ENCODE results near the gene PLN.

PLN gene

DNA sequence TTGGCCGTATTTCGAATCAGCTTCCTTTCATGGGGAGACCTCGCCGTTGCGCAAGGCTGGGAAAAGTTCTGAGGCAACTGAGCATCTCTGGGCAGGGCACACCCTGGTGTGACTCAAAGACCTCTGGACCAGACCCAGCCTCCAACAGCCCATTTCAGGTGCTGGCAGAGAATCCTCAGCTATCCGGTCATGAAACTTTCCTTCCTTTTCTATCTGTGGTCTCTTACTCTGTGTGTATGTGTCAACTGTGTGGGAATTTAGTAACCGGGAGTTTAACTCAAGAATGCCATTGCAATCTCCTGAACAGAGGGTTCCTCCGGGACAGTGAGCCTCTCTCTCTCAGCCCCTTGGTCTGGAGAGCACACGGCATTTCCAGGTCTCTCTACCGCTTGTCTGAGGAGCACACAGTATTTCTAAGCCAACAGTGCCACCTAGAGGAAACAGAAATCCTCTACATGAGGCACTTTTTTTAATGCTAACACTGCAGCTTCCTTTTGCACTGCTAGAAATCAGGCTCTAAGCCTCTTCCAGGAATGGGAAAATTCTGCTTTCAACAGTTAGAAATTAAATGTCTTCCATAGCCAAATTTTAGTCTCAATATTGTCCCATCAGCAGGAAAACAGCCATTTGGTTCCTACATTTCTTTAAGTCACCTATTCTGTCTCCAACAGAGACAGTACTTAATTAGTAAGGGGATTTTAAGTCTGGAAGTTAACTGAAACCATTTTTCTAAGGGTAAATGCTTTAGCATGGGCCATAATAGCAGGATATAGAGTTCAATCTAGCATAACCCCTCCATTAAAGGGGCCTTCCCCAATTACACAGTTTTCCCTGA, 32.7 kb downstream of the PLN start:
- peak in 1 of 2 donors; percentile 7 for DNase-seq

DNA sequence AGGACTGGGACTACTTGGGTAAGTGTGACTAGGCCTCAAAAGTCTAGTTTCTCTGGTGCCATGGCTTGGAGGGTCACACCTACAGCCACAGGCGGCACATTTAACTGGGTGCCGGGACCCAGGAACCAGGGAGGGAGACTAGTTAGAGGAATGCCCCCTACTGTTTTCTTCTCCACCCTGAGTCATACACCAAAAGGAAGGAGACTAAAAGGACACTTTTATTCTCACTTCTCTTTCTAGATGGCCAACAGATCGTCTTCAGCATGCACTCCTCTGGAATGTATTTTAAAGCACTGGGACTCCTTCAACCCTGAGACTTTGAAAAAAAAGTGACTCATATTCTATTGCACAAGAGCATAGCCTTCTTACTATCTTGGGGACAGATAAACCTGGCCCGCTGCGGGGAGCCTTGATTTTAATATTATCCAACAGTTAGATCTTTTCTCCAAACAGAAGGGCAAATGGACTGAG, 33.4 kb downstream of the PLN start:
- no peak for DNase-seq

DNA sequence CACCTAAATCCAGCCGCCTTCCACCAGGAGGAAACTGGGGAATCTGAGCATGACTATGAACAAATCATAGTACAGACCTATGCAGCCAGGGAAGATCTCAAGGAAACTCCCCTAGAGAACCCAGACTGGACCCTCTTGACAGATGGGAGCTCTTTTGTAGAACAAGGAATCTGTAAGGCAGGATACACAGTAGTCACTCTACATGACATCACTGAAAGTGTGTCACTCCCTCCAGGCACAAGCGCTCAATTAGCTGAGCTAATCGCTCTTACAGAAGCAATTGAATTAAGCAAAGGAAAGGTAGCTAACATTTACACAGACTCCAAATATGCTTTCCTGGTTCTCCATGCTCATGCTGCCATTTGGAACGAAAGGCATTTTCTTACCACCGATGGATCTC, 36.8 kb downstream of the PLN start:
- no peak for DNase-seq

DNA sequence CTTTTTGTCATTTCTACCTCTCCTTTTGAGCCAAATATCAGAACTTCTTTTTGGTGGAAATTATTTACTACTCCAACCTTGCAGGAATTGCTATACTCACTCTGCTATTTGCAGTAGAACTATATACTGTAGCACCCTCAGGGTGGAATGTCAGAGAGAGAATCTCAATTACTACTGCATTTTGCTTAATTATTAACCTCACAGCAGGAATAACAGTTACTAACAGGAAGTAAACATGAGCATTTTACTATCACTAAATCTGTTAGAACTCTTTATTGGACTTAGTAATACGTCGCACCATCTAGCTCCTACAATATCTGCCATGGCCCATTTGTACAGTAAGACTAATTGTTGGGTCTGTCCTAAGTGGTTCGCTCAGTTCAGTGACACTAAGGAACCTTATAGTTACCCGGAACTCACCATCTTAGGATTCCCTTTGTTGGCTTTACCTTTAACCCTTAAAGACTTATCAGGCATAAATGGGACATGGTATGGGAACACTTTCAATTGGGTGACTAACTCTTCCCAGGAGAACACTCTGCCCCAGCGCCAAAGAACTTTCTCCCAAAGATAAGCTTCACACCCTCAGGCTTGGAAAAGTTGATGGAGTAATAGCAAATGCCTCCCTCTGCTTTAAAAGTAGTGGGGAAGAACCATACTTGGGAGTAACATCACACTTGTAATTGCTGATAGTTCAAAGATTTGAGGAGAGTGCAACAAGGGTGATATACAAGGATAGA, 38.8 kb downstream of the PLN start:
- DNase-seq: no peak

DNA sequence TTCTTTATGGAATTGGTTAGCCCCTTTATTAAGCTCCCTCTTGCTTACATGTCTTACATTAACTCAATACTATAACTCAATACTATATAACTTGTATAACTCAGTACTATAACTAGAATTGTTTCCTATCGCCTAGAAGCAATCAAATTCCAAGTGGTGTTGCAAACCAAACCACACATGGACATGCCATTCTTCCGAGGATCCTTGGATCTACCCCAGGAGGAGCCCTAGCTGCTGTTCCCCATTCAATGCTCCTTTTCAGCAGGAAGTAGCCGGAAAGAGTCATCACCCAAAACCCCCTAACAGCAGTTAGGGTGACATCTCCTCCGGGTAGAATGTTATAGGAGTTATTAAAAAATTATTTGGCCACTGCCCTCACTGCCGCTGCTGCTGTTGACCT, 40.5 kb downstream of the PLN start:
- DNase-seq: no peak

DNA sequence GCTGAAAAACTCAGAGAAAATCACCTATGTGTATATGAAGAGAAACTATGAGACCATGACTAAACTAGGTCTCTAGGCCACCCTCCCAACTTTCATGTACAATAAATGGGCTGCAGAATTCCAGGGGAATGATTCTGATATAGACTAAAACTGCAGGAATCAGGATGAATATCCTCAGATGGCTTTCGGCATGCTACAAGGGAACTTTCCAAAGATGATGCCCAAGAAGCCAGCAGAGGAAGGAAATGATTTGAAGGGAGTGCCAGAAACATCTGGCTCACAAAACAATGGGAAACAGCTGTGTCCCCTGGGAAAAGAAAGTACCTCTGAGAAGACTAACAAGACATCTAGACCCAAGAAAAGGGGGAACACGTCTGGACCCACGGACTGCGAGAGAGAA, 41.1 kb downstream of the PLN start:
- DNase-seq: no peak

DNA sequence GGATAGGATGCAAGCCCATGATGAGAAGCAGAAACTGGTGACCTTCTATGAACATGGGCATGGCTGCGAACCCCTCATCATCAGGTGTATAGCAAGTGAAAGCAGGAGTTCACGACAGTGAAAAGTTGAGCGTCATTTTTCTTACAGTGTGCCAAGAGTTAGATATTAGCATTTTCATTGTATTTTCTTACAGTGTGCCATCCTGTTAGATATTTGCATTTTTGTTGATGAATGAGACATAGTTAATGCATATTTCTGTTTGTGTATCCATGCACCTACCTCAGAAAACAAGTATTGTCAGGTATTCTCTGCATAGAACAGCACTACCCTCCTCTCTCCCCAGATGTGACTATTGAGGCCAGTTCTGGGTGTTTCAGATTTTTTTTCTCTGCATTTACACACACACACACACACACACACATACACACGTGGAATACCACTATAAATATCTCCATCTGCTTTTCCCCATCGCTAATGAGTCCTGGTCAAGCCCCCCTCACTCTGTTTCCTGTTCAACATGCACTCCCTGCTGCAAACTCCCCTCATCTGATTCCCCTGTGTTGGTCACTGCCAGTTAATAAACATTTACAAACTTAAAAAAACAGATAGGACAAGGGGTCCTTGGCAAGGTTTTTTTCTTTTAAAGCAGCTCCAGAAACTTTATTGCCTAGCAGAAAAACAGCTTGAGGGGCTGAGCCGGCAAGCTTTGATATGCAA, 41.7 kb downstream of the PLN start:
- no peak for DNase-seq

DNA sequence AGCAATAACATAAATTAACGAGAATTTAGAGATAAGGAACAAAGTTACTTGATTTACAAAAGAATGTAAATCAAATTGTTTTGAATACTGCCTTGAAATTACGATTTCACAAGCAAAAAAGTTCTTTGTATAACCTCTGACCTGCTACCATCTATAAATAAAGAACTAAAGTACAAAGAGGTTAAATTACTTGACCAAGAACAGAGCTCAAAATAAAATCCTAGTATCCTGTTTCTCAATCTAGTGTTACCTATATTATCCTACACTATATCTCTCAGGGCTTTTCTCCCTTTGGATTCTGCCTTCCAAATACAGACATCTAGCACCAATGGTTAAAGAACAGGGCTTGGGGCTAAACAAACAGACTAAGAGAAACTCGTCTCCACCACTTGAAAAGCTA, 43.8 kb downstream of the PLN start:
- no peak for DNase-seq

DNA sequence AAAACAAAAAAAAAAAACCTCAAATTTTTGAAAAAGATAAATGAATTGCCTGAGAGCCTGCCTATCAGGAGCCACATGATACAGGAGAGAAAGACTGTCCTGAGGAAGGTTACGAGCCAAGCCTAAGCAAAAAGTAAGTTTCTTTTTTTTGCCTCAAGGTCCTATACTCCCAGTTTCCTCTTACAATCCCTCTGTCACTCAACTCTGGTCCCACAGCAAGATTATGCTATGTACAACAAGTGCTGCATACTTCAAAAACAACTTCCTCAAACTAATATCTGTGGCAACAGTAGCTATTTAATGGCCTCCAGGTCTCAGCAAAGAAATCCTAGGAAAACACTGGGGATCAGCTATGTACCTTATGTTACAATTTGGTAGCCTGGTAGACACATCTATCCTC, 46.8 kb downstream of the PLN start:
- DNase-seq: no peak

DNA sequence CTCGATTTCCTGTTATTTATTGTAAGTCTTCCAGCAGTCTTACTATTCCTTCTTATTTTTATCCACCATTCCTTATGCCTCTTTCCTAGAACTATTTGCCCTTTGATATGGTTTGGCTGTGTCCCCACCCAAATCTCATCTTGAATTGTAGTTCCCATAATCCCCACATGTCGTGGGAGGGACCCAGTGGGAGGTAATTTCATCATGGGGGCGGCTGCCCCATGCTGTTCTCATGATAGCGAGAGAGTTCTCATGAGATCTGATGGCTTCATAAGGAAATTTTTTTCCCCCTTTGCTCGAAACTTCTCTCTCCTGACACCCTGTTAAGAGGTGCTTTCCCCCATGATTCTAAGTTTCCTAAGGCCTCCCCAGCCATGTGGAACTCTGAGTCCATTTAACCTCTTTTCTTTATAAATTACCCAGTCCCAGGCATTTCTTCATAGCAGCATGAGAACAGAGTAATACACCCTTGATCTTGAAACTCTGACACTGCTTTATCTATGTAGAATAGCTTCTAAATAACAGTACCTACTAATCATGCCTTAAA, 48.8 kb downstream of the PLN start:
- DNase-seq: no peak

DNA sequence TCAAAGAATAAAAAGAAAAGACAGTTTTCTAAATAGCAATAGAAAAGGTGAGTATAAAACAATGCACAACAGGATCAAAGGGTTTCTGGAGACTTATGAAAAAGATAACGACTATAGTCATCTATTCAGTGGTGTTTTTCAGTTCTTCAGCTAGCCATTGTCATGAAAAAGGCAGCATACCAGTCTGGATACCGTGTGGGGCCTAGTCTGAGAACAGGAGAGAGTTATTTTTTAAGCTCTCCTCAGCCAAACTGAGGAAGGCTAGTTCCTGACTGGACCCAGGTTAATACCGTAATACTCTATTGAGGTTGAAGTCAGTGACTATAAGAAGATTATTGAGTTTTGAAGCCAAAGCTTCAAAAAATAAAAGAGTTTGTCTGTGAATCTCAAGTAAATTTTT, 49.5 kb downstream of the PLN start:
- DNase-seq: no peak

DNA sequence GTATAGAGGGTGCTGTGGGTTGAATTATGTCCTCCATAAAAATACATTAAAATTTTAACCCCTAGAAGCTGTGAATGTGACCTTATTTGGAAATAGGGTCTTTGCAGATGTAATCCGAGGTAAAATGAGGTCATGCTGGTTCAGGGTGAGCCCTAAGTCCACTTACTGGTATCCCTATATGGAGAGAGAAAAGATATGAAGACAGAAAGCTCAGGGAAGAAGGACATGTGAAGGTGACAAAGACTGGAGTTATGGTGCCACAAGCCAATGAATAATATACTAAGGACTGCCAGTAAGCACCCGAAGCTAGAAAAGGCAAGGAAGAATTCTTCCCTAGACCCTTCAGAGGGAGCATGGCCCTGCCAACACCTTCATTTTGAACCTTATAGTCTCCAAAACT, 50.2 kb downstream of the PLN start:
- no peak for DNase-seq

DNA sequence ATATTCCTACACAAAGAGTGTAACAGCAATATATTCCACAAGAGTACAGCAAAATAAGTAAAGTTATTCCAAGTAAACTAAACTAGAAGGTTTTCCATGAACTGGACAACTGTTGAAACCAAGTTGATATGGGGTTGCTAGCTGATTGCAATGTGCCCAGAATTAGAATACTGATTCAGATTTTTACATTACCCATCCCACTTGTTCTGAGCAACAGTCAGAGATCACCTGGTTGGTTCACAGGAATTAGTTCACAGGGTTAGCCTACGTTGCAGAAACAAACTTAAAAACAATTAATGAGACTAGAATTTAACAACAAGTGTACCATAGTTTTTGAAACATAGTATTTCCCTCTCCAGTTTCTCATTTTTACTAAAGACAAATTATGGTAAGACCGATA, 54.2 kb downstream of the PLN start:
- no peak for DNase-seq

DNA sequence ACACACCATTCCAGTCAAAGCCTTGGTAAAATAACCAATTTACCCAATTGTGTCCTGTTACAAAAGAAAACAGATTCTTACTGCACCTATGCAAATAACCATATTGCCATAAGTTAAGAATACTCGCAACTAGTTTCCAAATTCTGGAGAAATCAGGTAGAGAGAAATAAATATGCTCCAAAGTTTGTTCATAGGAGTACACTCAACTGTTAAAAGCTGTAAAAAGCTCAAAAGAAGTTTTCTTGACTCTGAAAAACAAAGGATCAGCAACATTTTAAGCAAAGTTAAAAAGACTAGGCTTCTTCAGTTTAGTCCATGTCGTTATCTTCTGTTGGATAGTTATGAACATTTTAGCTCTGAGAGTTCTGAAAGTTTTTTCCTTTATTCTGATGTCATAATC, 55.3 kb downstream of the PLN start:
- DNase-seq: no peak

DNA sequence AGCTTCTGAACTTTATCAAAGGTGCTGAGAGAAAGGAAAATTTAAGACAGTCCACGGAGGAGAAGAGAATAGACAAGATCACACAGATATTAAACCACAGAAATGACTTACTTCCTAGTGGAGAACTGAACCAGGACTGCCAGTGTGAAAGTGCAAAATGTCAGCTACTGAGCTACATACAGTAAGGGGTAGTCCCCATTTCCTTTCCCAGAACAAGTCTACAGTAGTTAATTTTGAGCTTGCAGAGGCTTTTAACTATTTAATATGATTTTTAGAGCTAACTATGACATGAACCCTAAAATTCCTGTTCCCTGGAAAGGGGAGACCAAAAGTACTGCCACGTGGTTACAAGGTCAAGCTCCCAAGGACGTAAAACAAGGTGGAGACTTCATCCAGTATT, 58.2 kb downstream of the PLN start:
- no peak for DNase-seq

DNA sequence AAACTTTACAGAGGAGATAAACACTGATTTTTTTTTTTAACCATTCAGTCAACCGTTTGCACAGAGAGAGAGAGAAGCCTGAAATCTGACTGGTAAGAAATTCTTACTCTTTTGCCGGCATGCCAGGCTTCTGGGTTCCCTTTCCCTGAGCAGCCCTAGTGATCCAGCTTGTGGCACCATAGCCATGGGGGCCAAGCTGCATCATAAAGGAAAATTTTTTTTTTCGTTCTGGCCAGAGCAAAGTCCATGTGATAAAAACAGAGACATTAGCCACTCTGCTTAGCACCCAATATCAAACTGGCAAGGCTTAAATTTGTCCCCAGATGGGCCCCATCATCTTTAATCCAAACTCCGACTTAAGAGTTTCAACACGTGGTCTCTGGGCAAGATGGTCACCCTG, 58.8 kb downstream of the PLN start:
- DNase-seq: no peak

Measured in activated CD4-positive, alpha-beta T cell treated with anti-CD3 and anti-CD28 coated beads for 4 hours (primary cell).